CD4-positive, alpha-beta T cell (primary cell): ENCODE measurements around the gene MTM1. TPM values are rescaled to one million over a fixed set of nuclear protein-coding genes. Genes with fewer than 3 reads are reported as not detected.
A peak's percentile ranks its signal among the peaks of the same experiment; 100 is the strongest.

ENCODE experiments used
- ATAC-seq: fragments of 200-7000 bp; cut with Tn5 transposase; one replicate; pipeline ENCODE4 v1.10.0; 2022; ENCODE audit warnings: mild to moderate bottlenecking; ENCODE audit not compliant: poor library complexity
- CTCF ChIA-PET: fragments of 350-600 bp; sonication (Branson Sonifier 250); formaldehyde crosslinking; loops from one replicate; lab custom pipeline; 2021; ENCODE audit warnings: antibody characterized with exemption, inconsistent platforms; lab: Charles Lee
- POLR2A ChIA-PET: fragments of 350-600 bp; sonication (Branson Sonifier 250); formaldehyde crosslinking; loops from one replicate; lab custom pipeline; 2021; ENCODE audit warnings: antibody characterized with exemption, inconsistent platforms; lab: Charles Lee
- DNase-seq, 14 experiments: peaks; one replicate each; pipeline ENCODE4 v3.0.0-alpha.2; 2013 to 2020; ENCODE audit warnings: mixed read lengths in 2 of 14
- H3K27ac ChIP-seq, 2 donors: one replicate each; pipeline versions ENCODE4 v1.5.1 to v1.7.0; 2013; ENCODE audit warnings: low read length in 2 of 2, low read depth in 1 of 2, mild to moderate bottlenecking in 1 of 2
- H3K27me3 ChIP-seq, 2 experiments: 1 replicate in 1 of 2; 2 replicates in 1 of 2; pipeline versions ENCODE4 v1.6.1 to v1.7.0; 2013; ENCODE audit warnings: low read length in 2 of 2, control low read depth in 1 of 2, mild to moderate bottlenecking in 1 of 2, moderate library complexity in 1 of 2; ENCODE audit not compliant: insufficient read depth in 2 of 2, control insufficient read depth in 1 of 2
- H3K36me3 ChIP-seq: one replicate; pipeline ENCODE4 v1.6.1; 2013; ENCODE audit warnings: low read length, control low read depth; ENCODE audit not compliant: insufficient read depth
- H3K4me1 ChIP-seq: one replicate; pipeline ENCODE4 v1.6.1; 2013; ENCODE audit warnings: low read length, control low read depth; ENCODE audit not compliant: insufficient read depth
- H3K4me3 ChIP-seq: one replicate; pipeline ENCODE4 v1.5.1; 2013; ENCODE audit warnings: mild to moderate bottlenecking, low read length, moderate library complexity
- H3K9me3 ChIP-seq, 2 experiments: 1 replicate in 1 of 2; 2 replicates in 1 of 2; pipeline versions ENCODE4 v1.6.1 to v1.7.0; 2013; ENCODE audit warnings: low read length in 2 of 2, mild to moderate bottlenecking in 2 of 2, control low read depth in 1 of 2, moderate library complexity in 1 of 2; ENCODE audit not compliant: control insufficient read depth in 1 of 2, insufficient read depth in 1 of 2
- H3K27ac Mint-ChIP-seq: one replicate; pipeline ENCODE4 v1.8.0; 2020; ENCODE audit warnings: mixed read lengths
- H3K27me3 Mint-ChIP-seq: one replicate; pipeline ENCODE4 v1.8.0; 2021; ENCODE audit warnings: mixed read lengths
- H3K36me3 Mint-ChIP-seq: one replicate; pipeline ENCODE4 v1.8.0; 2021; ENCODE audit warnings: low read depth, mixed read lengths
- H3K4me1 Mint-ChIP-seq: one replicate; pipeline ENCODE4 v1.8.0; 2021; ENCODE audit warnings: low read depth, mixed read lengths
- H3K4me3 Mint-ChIP-seq: one replicate; pipeline ENCODE4 v1.8.0; 2020; ENCODE audit warnings: mild to moderate bottlenecking, mixed read lengths
- H3K9me3 Mint-ChIP-seq: one replicate; pipeline ENCODE4 v1.8.0; 2020; ENCODE audit warnings: mixed read lengths
- CTCF ChIP-seq: fragments of 200-600 bp; IDR thresholded peaks from one replicate; pipeline ENCODE4 v1.8.0; 2022; ENCODE audit warnings: antibody characterized with exemption, mild to moderate bottlenecking
- intact Hi-C, 2 experiments: fragments of 100-400 bp; cut with DNase I in 1 of 2; cut with micrococcal nuclease in 1 of 2; formaldehyde crosslinking; loops; one replicate each; pipeline versions ENCODE4 v1.15.1 to v1.9.0; 2023 to 2025; cut with DNase I, micrococcal nuclease
- total RNA-seq, 174 experiments: library from RNA in 2 of 174; stranded (reverse) in 2 of 174; gene quantifications; one replicate each; pipeline ENCODE4 v1.2.3 and lab custom pipeline; 2021 to 2026

Gene MTM1
- total RNA-seq, 2 experiments from 2014 or later = 20.6 to 26.9 TPM

GRCh38 chrX:150544835-150545770, 23.3 kb upstream of the MTM1 start:
- ChIA-PET CTCF (no interaction called here), POLR2A (interaction anchor here (0.5 to 6.5 kb wide), 3 partner anchors 25 to 1005 kb away, joined by 3 to 68 read pairs (median 6); partner anchors contain the start of gene MTM1)
- H3K27ac Mint-ChIP-seq = no peak overlapping the region

GRCh38 chrX:150546711-150547153, 21.7 kb upstream of the MTM1 start:
- no peaks in the 10 kb centered on the region for H3K27me3 ChIP-seq

More at GRCh38 chrX:150544835-150545770, 23.3 kb upstream of the MTM1 start:
- no peak overlapping the region for H3K4me3 Mint-ChIP-seq
- H3K36me3 Mint-ChIP-seq = no peaks in the 10 kb centered on the region
- ATAC-seq (no peak), DNase-seq (no peak)
- H3K9me3 ChIP-seq = no peaks in the 10 kb centered on the region
- H3K27me3 Mint-ChIP-seq = no peaks in the 10 kb centered on the region
- no peak for TF ChIP-seq CTCF
- peaks cover 34% of the 10 kb centered on the region for H3K4me1 Mint-ChIP-seq
- no peak overlapping the region for H3K27ac ChIP-seq
- peaks cover 40% of the 10 kb centered on the region for H3K4me1 ChIP-seq
- H3K4me3 ChIP-seq = no peak overlapping the region
- intact Hi-C loops = loop anchor here (1.0 to 5.0 kb wide), 2 partner anchors 42 kb away; no protein-coding TSS in a partner anchor
- H3K9me3 Mint-ChIP-seq = no peaks in the 10 kb centered on the region
- H3K36me3 ChIP-seq = no peaks in the 10 kb centered on the region
- H3K27me3 ChIP-seq = no peaks in the 10 kb centered on the region

More at GRCh38 chrX:150546711-150547153, 21.7 kb upstream of the MTM1 start:
- Histone ChIP-seq H3K27ac (peak overlapping the region in 1 of 2 donors; percentile 13), H3K9me3 (no peaks in the 10 kb centered on the region), H3K4me1 (peaks cover 40% of the 10 kb centered on the region), H3K36me3 (no peaks in the 10 kb centered on the region), H3K4me3 (peak overlapping the region; percentile 50)
- no peaks in the 10 kb centered on the region for H3K27me3 Mint-ChIP-seq
- ChIA-PET POLR2A (interaction anchor here (0.6 to 6.5 kb wide), 8 partner anchors 24 to 1007 kb away, joined by 3 to 68 read pairs (median 4); partner anchors contain the start of genes EOLA2, MTM1 and MTMR1), CTCF (interaction anchor here (0.9 to 1.3 kb wide), 2 partner anchors 53 to 67 kb away, joined by 3 read pairs; no protein-coding TSS in a partner anchor)
- H3K27ac Mint-ChIP-seq = peak overlapping the region; percentile 84
- no peaks in the 10 kb centered on the region for H3K9me3 Mint-ChIP-seq
- TF ChIP-seq CTCF = no peak
- H3K4me3 Mint-ChIP-seq = peak overlapping the region; percentile 74
- peak in 12 of 14 experiments; percentile 12 to 82 (median 42) for DNase-seq
- ATAC-seq = peak; percentile 87
- intact Hi-C loops = loop anchor here in 1 of 2 experiments (2.0 kb wide), 1 partner anchor 22 kb away; the partner anchor contains the start of gene MTM1
- peaks cover 34% of the 10 kb centered on the region for H3K4me1 Mint-ChIP-seq
- no peaks in the 10 kb centered on the region for H3K36me3 Mint-ChIP-seq
